ENCODE data around the gene MYG1.

The MYG1 gene

DNA sequence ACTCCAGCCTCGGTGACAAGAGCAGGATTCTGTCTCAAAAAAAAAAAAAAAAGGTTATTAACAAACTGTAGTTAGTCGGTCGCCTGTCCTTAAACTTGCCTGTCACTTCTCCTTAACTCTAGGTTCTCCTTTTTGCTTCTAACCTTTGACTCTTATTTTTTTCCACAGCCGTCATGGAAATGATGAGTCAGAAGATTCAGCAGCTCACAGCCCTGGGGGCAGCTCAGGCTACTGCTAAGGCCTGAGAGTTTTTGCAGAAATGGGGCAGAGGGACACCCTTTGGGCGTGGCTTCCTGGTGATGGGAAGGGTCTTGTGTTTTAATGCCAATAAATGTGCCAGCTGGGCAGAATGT, 418 bp upstream of the MYG1 start:
- TF ChIP-seq, protein P1, sequence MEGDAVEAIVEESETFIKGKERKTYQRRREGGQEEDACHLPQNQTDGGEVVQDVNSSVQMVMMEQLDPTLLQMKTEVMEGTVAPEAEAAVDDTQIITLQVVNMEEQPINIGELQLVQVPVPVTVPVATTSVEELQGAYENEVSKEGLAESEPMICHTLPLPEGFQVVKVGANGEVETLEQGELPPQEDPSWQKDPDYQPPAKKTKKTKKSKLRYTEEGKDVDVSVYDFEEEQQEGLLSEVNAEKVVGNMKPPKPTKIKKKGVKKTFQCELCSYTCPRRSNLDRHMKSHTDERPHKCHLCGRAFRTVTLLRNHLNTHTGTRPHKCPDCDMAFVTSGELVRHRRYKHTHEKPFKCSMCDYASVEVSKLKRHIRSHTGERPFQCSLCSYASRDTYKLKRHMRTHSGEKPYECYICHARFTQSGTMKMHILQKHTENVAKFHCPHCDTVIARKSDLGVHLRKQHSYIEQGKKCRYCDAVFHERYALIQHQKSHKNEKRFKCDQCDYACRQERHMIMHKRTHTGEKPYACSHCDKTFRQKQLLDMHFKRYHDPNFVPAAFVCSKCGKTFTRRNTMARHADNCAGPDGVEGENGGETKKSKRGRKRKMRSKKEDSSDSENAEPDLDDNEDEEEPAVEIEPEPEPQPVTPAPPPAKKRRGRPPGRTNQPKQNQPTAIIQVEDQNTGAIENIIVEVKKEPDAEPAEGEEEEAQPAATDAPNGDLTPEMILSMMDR (IDR thresholded peaks at IDR 0.05; ENCODE audit: low read depth, low read length) = no peak
- peak overlapping the region; percentile 82 for H3K4me3 ChIP-seq (ENCODE audit: low read depth, low read length)

DNA sequence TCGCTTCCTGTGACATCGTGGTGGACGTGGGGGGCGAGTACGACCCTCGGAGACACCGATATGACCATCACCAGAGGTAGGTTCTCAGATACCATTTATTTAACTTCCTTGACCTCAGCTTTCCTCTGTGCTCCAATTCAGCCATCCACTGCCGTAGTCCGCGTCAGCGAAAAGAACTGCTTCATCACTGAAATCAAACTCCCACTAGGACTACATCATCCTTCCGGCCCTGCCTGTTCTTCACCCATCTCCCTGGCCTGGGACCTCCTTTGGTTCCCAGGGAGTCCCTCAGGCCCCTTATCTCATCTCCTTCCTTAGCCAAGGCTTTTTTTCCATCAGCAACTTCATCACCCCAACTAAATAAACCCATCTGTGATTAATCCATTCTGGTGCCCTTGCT, 692 bp downstream of the MYG1 start:
- TF ChIP-seq, protein P1 (IDR thresholded peaks at IDR 0.05; ENCODE audit: low read depth, low read length) = no peak
- H3K4me3 ChIP-seq (ENCODE audit: low read depth, low read length) = peak overlapping the region; percentile 82

- TF ChIP-seq, protein P1 (IDR thresholded peaks at IDR 0.05; ENCODE audit: low read depth, low read length) = no peak
- H3K4me3 ChIP-seq (ENCODE audit: low read depth, low read length) = no peak overlapping the region
Observed at GRCh38 chr12:53302903-53303302, 3.4 kb downstream of the MYG1 start.

- TF ChIP-seq, protein P1 (IDR thresholded peaks at IDR 0.05; ENCODE audit: low read depth, low read length) = no peak
- H3K4me3 ChIP-seq (ENCODE audit: low read depth, low read length) = no peak overlapping the region
Observed at GRCh38 chr12:53306826-53307225, 7.3 kb downstream of the MYG1 start.

DNA sequence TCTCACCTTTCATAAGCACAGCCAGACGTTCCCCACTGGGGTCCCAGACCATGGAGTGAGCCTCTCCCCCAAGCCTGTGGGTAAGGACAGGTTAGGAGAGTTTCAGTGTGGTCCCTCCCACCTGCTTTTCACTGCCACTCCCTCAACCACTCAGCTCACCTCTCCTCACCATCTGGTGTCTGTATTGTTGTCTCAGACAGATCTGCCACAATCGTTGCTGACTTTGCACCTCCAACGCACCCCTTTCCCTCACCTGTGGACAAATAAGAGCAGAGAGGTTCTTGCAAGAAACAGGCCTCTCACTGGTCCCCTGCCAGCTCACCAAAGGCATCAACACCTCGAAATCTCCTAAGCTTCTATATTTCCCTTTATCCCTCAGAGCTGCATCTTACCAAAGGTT, 8.8 kb downstream of the MYG1 start:
- TF ChIP-seq, protein P1 (IDR thresholded peaks at IDR 0.05; ENCODE audit: low read depth, low read length) = no peak
- H3K4me3 ChIP-seq (ENCODE audit: low read depth, low read length) = no peak overlapping the region

GRCh38 chr12:53313996-53314395, 14.5 kb downstream of the MYG1 start:
- TF ChIP-seq, protein P1 (IDR thresholded peaks at IDR 0.05; ENCODE audit: low read depth, low read length) = no peak

GRCh38 chr12:53320352-53321195, 21.1 kb downstream of the MYG1 start:
- H3K4me3 ChIP-seq (ENCODE audit: low read depth, low read length) = peak overlapping the region; percentile 88
- TF ChIP-seq, protein P1 (IDR thresholded peaks at IDR 0.05; ENCODE audit: low read depth, low read length) = no peak

More at GRCh38 chr12:53313996-53314395, 14.5 kb downstream of the MYG1 start:
- no peak overlapping the region for H3K4me3 ChIP-seq (ENCODE audit: low read depth, low read length)
